Measurements from ENCODE around the gene ERF.

DNA sequence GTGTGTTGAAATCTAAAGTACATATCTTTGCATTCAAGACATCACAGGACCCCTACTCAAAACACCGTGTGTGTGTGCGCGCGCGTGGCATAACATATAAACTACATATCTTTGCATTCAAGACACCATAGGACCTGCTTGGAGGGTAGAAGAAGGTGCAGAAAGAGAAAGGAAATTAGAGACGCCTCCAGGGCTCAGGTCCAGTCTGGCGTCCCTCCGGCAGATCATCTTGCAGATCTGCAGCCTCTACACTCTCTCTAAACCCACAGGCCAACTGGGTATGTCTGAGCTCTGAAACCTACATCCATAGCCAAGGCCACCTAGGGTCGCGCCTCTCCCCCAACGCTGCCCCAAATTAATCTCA is 48.2 kb upstream of the ERF start:
- TF ChIP-seq, protein P1, sequence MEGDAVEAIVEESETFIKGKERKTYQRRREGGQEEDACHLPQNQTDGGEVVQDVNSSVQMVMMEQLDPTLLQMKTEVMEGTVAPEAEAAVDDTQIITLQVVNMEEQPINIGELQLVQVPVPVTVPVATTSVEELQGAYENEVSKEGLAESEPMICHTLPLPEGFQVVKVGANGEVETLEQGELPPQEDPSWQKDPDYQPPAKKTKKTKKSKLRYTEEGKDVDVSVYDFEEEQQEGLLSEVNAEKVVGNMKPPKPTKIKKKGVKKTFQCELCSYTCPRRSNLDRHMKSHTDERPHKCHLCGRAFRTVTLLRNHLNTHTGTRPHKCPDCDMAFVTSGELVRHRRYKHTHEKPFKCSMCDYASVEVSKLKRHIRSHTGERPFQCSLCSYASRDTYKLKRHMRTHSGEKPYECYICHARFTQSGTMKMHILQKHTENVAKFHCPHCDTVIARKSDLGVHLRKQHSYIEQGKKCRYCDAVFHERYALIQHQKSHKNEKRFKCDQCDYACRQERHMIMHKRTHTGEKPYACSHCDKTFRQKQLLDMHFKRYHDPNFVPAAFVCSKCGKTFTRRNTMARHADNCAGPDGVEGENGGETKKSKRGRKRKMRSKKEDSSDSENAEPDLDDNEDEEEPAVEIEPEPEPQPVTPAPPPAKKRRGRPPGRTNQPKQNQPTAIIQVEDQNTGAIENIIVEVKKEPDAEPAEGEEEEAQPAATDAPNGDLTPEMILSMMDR (IDR thresholded peaks at IDR 0.05), result no peak
- no peak for TF ChIP-seq EZH2 (IDR thresholded peaks at IDR 0.05; ENCODE audit: borderline replicate concordance, insufficient read depth, low read depth, low read length, poor library complexity, severe bottlenecking)

Measured in B cell (primary cell).